Right lobe of liver (tissue), 4 donors: ENCODE results near the gene PARD6B.

Source experiments
- CTCF ChIP-seq, 4 donors: fragments of 200-600 bp in 3 of 4; fragments of 450-650 bp in 1 of 4; IDR thresholded peaks; one replicate each; pipeline versions ENCODE4 v1.5.1 to v1.8.0; 2016 to 2022; ENCODE audit warnings: antibody characterized with exemption in 4 of 4, mild to moderate bottlenecking in 2 of 4
- POLR2A ChIP-seq: fragments of 450-650 bp; IDR thresholded peaks from one replicate; pipeline ENCODE4 v1.6.1; 2017; ENCODE audit warnings: antibody characterized with exemption, mild to moderate bottlenecking
- donor health status: DM: no; HTN: no; CAD: no.
- donor health status: DM: no; HTN: no; CAD: no.
- donor health status: DM: no; HTN: yes; CAD: no.

- TF ChIP-seq CTCF (IDR thresholded peaks at IDR 0.05): no peak
- no peak for TF ChIP-seq POLR2A
Measured at GRCh38 chr20:50709636-50709973, 21.8 kb upstream of the PARD6B start.
